ENCODE measurements around the gene CDH5.

- TF ChIP-seq MYC (IDR thresholded peaks at IDR 0.05; ENCODE audit: low read depth, low read length): no peak
- TF ChIP-seq CTCF (IDR thresholded peaks at IDR 0.05; ENCODE audit: extremely low read depth in 1 of 2, insufficient read depth in 1 of 2, low read depth in 1 of 2, low read length in 2 of 2): no peak
- no peak for TF ChIP-seq MAX (IDR thresholded peaks at IDR 0.05; ENCODE audit: insufficient read depth, insufficient read length)
These were observed 31.5 kb upstream of the CDH5 start for GRCh38 chr16:66334853-66335574.

Measured in endothelial cell of umbilical vein (primary cell).